Stimulated activated CD4-positive, alpha-beta T cell treated with anti-CD3 and anti-CD28 coated beads, Interleukin-12 subunit alpha, Interleukin-12 subunit beta, amount 100 ng/mL, for 4 hours (primary cell): ENCODE data around the gene PHACTR4.
"Not testable (repeated sequence)": the region's sequence is repeated elsewhere in the genome, so short reads cannot be mapped to it uniquely, and the experiment has no call there.

Experiments used
- DNase-seq: peaks from one replicate; pipeline ENCODE4 v3.0.0-alpha.2; 2020

PHACTR4 gene

GRCh38 chr1:28373450-28373849 is 3.9 kb downstream of the PHACTR4 start:
- DNase-seq, result not testable (repeated sequence)

- no peak for DNase-seq
These were observed 4.8 kb downstream of the PHACTR4 start for GRCh38 chr1:28374297-28374696.

- not testable (repeated sequence) for DNase-seq
These were observed 6.1 kb downstream of the PHACTR4 start for GRCh38 chr1:28375598-28375997.

GRCh38 chr1:28376195-28376594 is 6.7 kb downstream of the PHACTR4 start:
- not testable (repeated sequence) for DNase-seq

- DNase-seq, result no peak
These were observed 9.4 kb downstream of the PHACTR4 start for GRCh38 chr1:28378906-28379305.

- no peak for DNase-seq
These were observed 10.9 kb downstream of the PHACTR4 start for GRCh38 chr1:28380394-28380793.

- DNase-seq, result not testable (repeated sequence)
These were observed 14.2 kb downstream of the PHACTR4 start for GRCh38 chr1:28383785-28384184.

GRCh38 chr1:28392027-28392652 is 22.6 kb downstream of the PHACTR4 start:
- no peak for DNase-seq

- no peak for DNase-seq
These were observed 24.6 kb downstream of the PHACTR4 start for GRCh38 chr1:28394136-28394535.

- DNase-seq, result no peak
These were observed 25.6 kb downstream of the PHACTR4 start for GRCh38 chr1:28395181-28395580.

- DNase-seq, result no peak
These were observed 32.2 kb downstream of the PHACTR4 start for GRCh38 chr1:28401760-28402159.

GRCh38 chr1:28409090-28409489 is 39.5 kb downstream of the PHACTR4 start:
- no peak for DNase-seq

- DNase-seq, result no peak
These were observed 42.1 kb downstream of the PHACTR4 start for GRCh38 chr1:28411656-28412055.

- DNase-seq, result no peak
These were observed 43.2 kb downstream of the PHACTR4 start for GRCh38 chr1:28412731-28413130.

GRCh38 chr1:28416509-28417194 is 47.1 kb downstream of the PHACTR4 start:
- no peak for DNase-seq

GRCh38 chr1:28417441-28417922 is 47.9 kb downstream of the PHACTR4 start:
- DNase-seq, result no peak

GRCh38 chr1:28417926-28418637 is 48.5 kb downstream of the PHACTR4 start:
- DNase-seq, result no peak

- no peak for DNase-seq
These were observed 52.2 kb downstream of the PHACTR4 start for GRCh38 chr1:28421744-28422143.

GRCh38 chr1:28426831-28427230 is 57.3 kb downstream of the PHACTR4 start:
- DNase-seq, result no peak

GRCh38 chr1:28428012-28428411 is 58.5 kb downstream of the PHACTR4 start:
- no peak for DNase-seq

GRCh38 chr1:28428990-28429520 is 59.5 kb downstream of the PHACTR4 start:
- no peak for DNase-seq

GRCh38 chr1:28436211-28436769 is 66.8 kb downstream of the PHACTR4 start:
- DNase-seq, result no peak

- DNase-seq, result no peak
These were observed 67.9 kb downstream of the PHACTR4 start for GRCh38 chr1:28437264-28437923.
